HG03097 (cell line): Measurements from ENCODE around the gene KAZN.

Experiments
- ATAC-seq: cut with Tn5 transposase; IDR thresholded peaks from one replicate; pipeline ENCODE4 v1.9.1; 2021; ENCODE audit not compliant: unreplicated experiment, low FRiP score

Gene KAZN

DNA sequence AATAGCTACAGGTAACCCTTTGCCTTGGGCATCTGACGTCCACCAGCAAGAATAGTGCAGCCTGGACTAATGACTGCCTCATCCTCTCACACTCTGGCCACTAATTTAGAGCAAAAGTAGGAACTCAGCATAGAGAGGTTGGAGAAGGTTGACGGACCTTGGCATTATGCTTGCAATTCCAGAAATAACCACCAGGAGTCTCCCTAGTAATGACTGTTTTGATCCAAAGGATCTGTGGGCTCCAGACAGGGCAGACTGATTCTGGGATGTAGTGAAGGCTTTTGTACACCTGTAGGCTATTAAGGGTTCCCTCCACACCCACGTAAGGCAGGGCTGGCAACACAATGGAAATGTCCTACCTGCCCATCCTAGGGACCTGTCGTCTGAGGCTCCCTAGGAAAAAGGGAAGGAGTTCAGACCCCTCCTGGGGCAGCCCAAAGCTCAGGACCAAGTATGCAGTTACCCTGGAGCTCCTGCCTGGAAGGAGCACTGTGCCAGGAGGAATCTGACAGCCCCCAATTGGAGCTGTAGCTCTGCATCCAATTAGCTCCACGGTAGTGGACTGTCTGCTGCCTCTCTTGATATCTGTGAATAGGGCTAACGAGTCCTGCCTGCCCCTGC, 464.1 kb downstream of the KAZN start:
- no peak for ATAC-seq

DNA sequence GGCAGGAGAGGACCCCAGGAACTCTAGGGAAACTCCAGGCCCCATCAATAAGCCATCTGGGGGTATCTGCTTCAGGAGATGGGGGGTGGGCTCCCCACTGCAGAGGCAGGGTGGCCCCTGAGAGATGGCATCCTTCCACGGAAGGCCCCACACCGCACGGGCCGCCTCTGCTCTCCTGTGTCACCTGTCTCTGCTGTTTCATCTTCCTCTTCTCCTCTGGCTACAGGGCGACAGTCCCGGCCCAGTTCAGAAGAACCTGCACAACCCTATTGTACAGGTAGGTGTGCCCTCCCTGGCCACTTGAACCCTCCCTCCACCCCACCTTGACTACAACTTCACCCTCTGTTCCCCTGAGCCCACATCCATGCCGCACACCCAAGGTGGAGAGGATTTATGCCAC, 464.9 kb downstream of the KAZN start:
- no peak for ATAC-seq

DNA sequence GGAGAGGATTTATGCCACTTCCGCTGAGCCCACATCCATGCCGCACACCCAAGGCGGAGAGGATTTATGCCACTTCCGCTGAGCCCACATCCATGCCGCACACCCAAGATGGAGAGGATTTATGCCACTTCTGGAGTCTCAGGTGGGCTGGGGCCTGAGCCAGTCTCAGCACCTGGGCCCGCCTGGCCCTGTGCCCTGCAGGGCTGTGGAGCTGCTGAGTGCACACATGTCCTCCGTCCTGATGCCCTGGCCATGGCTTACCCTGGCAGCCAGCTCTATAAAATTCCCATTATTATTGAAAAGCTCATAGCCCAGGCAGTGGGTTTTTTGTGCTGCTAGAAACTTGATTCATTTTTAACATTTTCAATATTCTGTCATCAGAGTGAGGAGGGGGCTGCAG, 465.3 kb downstream of the KAZN start:
- no peak for ATAC-seq

DNA sequence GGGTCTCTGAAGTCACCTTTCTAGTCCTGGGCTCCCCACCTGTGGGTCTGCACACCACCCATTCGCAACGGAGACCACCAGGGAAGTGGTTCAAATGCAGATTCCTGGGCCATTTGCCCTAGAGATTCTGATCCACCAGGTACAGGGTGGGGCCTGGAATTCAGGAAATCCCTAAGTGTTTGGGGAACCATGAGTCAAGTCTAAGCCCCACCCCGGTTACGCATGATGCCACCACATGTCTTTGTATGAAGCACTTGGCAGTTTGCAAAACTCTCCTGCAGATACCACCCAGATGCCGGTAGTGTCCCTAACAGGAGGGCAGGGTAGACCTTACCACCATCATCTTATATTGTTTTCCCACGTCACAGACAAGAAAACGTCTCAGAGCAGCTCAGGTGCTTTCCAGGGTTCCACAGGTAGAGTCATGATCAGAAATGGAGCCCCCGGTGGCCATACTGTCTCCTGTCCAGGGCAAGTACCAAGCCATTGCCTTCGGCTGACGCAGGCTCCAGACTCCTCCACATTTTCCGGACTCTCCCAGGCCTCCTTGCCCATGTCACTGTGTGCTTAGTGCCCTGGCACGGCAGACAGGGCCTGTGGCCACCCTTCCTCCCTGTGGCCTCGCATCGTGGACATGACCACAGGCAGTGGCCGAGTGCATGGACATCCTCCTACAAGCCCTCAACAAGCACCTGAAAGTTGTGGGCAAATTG, 465.9 kb downstream of the KAZN start:
- no peak for ATAC-seq

DNA sequence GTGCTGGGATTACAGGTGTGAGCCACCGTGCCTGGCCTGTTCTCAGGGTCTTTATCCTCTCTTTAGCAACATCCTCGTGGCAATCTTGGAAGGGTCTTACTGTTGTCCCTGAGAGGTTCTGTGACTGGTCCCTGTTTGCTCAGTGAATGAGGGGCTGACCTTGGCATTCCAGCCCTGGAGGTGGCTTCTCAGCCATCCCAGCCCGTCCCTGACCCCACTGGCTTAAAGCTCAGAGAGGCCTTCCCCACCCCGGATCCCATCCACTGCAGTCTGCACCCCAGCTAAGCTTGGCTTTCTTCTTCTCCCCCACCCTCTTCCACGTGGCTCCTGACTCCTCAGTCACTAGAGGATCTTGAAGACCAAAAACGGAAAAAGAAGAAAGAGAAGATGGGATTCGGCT, 466.8 kb downstream of the KAZN start:
- ATAC-seq, result no peak

DNA sequence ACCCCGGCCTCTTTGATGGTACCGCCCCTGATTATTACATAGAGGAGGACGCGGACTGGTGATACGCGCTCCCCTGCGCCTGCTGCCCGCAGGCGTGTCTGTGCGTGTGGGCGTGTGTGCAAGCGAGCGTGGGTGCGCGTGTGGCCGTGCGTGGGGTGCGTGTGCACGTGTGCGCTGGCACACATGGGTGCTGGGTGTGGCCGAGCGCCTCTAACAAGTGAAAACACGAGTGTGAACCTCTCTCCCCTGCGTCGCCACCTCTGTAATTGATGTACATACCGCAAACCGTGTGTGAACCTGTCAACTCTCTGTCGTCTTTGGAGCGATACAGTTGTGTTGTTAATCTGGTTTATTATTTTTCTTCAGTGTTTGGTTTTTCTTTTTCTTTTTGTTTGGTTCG, 467.3 kb downstream of the KAZN start:
- no peak for ATAC-seq

DNA sequence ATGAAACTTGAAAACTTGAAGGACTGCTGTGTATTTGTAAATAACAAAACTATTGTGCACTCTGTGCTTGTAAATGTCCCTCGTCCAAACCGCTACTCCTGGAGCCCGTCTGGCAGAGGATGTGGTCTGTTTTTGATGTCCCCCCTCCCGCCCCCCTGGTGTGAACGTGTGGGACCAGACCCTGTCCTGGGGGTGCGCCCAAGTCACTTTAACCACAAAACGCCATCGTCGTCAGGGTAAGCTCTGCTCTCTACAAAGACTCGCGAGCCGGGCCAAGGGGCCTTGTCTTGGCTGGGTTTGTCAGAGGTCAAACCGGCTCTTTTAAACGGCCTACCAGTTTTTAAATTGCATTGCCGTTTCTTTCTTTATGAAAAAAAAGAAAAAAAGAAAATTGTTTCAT, 467.7 kb downstream of the KAZN start:
- ATAC-seq, result no peak

DNA sequence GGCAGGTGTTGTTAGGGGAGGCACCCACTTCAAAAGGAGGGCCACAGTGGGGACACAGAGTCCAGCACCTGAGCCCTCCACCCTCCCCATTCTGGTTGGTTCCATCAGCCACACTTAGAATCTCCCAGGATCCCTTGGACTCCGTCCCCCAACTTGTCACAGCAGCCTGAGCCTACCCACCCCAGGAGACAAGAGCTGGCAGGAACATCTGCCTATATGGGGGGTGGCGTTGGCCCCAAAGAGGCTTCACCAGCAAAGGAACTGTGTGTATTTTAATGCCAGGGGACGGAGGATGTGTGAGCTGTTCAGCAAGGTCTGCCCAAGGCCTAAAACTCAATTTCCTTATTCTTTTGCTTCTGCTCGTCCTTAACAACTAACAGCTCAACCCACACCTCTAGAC, 468.7 kb downstream of the KAZN start:
- no peak for ATAC-seq

DNA sequence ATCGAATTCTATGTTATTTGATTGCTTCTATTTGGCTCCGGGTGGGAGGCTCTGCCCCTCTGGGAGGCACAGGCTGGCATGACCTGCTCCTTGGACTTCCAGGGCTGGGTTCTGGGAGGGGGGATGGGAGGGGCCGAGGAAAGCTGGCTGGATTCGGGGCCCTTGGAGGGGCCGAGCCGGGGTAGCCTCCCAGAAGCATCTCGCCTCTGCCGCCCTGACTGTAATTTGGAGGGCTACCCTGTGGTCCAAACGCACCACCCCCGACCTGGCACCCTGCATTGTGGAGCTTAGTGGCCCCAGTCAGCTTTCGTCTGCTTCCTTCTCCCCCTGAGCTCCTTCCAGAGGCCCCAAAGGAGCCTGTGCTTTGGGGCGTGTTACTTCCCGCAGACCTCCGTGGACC, 469.7 kb downstream of the KAZN start:
- ATAC-seq, result no peak

DNA sequence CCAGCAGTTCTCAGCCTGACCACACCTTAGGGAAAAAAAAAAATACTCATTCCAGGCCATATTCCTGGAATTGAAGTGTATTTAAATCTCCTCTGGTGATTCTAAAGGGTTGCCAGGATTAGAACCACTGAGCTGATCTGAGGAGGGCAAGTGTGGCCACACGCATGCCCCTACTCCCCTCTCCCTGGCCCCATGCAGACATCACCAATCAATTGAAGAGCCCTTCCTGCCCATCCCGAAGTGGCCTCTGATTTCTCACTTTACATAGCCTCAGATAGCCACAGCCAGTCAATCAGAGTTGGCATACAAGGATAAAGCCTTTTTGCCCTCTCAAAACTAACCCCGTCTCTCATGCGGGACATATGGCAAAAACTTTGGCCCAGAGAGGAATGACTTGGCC, 470.5 kb downstream of the KAZN start:
- no peak for ATAC-seq

DNA sequence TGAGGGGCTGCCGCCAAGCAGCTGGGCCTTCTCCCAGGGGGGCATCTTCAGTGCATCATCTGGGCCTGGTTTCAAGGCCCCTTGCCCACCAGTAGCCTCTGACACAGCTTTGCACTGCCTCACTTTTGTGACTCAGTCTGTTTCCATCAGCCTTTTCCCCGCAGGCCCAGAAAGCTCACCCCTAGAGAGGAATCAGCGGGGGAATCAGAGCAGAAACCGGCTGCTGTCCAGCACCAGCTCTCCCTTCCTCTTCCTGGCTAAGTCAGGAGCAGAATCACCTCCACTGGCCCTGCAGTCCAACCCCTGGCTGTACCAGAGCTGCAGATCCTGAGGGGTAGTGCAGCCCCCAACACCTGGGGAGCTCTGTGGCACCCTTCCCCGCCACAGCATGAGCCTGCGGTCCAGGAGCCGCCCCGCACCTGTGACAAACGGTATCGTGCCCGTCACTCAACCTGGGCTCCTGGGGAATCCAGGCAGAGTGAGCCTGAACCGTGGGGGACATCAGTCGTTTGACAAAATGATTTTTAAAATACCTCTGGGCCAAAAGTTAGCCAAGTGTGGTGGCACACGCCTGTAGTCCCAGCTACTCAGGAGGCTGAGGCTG, 471.8 kb downstream of the KAZN start:
- no peak for ATAC-seq

DNA sequence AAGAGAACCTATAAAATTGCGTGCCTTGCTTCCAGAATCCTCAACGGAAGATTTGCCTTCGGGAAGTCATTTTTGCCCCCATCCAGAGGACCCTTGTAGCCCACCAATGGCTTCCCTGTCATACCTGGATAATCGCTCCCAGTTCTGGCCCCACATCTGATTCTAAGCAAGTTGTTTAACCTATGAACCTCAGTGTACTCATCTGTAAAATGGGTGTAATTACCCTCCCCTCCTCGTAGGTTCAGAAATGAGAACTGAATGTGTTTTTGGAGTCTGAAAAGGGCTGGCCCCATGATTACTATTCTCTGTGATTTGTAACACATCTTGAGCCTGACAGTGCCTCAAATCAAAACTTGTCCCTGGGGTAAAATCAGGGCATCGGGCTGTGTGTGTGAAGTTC, 473.5 kb downstream of the KAZN start:
- no peak for ATAC-seq

DNA sequence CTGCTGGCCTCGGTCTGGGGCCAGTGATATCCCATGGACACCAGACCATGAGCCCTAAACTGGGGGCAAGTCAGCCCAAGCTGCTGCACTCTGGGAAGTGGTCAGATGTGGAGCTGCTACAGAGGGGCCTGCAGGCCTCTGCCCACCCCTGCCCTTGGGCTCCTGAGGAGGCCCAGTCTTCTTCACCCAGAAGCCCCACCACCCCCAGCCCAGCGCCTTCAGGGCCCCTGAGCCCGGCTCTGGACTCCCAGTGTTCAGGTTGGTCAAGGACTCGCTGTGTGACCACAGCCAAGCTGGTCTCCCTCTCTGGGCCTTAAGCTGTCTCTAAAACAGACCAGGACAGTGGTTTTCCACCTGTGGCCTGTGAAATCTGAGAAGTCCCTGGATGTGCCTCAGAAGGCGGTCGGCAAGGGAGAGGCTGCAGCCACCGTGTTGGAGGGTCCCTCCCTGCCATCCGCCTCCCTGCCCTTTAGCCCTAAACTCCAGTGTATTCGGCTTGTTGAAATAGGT, 475.4 kb downstream of the KAZN start:
- no peak for ATAC-seq

DNA sequence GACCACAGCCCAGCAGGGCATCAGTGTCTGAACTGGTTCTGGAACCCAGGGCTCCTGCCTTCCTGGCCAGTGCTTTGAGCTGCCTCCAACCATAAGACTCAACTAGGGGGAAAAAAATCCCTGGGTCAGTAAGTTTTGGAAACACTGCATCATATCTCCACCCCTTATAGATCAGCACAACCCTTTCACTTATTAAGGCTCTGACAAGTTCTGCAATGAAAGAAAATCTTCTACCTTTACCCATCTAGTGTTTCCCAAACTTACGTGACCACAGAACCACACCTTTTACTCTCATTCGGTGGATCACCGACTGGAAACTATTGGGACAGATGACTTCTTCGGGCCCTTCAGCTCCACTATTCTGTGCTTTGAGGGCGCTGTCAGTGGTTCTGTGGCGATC, 476.7 kb downstream of the KAZN start:
- ATAC-seq, result no peak

DNA sequence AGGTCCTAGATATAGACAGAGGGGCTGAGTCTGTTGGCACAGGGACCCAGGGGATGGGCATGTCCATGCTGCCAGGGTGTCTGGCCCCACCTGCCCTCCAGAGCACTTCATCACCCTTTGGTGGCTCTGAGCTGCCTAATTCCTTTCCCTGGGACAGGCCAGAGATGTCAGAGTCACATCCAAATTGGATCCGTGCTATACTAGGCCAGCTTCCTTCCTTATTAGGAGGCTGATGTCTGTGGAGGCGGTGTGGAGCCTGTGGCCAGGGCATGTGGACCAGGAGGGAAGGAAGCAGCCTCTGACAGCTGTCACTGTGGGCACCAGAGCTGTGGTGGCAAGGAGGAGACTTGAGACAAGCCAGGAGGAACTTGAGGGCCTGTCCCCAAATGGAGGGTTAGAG, 477.3 kb downstream of the KAZN start:
- ATAC-seq, result no peak

DNA sequence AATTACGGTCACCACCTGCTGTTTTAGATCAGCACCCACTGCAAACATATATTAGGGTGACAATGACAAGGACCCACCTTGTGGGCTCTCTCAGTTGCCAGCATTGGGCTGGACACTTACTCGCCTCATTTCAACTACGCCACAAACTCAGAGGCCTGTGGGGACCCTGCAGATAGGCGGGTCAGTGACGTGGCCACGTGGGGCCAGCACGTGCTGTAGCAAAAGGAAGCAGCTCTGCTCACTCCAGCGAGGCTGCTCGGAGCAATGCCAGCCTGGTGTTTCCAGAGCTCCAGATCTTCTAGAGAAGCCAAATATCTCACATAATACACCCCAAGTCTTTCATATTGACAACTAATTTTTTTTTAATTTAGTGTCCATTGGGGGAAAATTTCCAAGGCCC, 478.3 kb downstream of the KAZN start:
- ATAC-seq, result no peak

DNA sequence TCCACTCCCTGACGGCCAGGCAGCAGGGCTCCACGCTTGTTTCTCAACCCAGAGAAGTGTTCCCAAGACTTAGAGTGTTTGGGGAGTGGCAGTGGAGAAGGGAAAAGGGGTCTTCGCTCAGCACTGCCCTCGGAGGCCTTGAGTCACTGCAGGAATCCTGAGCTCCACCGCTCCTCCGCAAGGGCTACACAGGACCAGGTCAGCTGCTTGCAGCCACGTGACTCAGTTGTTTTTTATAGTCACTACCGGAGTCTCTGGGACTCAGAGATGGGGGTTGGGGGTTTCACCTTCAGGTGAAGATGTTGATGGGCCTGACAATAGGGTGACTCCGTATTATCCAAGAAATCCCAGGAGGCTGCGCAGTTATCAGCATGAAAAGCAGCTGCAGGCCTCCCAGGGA, 478.9 kb downstream of the KAZN start:
- no peak for ATAC-seq

DNA sequence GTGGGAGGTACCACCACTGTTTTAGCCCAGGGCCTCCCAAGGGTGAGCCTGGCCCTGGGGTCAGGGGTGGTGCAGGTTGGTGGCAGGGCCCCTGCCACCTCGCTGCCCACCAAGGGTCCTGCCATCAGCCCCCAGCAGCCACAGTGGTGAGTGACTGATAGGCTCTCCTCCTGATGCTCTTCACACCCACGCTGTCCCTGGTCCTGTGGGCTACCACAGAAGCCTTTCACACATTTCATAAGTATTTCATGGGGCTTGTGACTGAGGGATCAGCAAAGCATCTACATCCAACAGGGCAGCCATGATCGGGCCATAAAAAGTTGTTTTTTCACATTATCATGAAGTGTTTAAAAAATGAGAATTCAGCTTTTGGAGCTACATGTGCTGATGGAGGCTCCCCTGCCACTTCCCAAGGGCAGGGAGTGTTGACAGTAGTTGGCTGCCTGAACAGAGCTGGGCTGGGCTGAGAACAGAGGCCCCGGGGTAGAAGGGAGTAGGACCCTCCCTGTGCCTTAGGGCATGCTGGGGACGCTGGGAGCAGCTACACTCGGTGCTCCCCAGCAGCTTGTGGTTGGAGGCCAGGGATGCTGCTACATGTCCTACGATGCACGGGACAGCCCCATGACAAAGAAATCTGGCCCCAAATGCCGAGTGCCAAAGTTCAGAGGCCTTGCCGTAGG, 482.0 kb downstream of the KAZN start:
- ATAC-seq, result no peak

DNA sequence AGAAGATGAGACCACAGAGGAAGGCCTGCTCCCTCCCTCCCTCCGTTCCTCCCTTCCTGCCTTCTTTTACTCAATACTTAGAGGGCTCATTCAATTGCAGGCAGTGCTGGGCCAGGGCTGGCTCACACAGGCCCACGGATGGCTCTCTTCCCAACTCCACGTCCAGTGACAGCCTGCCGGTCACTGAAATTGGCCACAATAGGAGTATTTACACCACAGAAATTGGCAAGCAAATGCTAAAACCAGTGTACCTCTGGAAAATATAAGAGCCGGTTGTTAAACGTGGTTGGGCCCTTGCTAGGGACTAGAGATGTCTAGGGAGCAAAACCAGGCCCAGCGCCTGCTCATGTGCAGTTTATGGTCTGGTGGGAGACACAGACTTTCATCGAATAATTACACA, 482.6 kb downstream of the KAZN start:
- ATAC-seq, result no peak

DNA sequence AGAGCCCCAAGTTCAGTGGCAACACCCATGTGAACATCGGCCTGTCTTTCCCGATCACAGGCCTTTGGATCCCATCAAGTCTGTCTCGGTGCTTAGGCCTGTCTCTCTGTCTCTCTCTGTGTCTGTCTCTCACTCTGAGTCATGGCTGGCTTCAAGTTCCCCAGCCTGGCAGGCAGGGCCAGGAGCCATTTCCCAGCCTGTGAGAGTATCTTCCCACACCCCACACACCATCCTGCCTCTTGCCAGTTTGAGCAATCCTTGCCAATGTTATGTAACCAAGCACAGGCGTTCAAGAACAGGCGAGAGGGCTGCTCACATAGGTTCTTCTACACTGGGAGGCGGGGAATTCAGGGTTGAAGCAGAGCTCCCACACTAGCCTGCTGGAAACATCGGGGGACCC, 485.1 kb downstream of the KAZN start:
- no peak for ATAC-seq

DNA sequence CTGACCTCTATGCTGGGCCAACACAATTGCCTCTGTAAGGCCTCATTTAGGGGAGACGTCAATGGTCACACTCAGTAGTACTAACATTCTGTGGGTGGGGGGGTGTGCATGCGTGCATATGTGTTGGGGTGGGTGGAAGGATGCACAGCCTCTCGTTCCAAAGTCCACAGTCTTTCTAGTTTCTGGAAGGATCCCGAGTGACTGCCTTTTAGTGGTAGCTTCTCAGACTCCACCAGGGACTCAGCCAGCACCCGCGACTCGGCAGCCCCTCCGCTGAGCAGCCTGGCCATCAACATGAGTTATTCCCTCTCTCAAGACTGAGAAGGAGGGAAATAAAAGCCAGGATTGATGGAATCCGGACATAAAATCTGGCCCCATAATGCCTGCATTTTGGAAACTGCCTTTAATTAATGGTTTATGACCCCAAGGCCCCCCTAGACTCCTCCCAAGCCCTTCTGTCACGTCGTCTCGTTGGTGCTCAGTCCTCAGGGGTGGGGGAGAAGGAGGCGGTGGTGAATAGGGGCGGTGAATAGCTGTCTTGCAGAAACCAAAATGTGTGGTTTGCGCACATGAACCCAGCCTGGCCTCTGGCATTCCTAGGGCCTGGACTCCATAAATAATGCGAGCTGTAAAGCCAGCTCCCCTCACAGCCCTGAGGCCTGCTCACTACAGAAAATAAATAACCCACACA, 489.9 kb downstream of the KAZN start:
- no peak for ATAC-seq
